IPS-20b (cell line): ENCODE results near the gene PAQR7.

ENCODE experiments used
- H3K27ac ChIP-seq: one replicate; pipeline ENCODE4 v1.5.1; 2013; ENCODE audit warnings: low read length
- H3K27me3 ChIP-seq: 2 replicates; pipeline ENCODE4 v1.6.1; 2013; ENCODE audit warnings: mild to moderate bottlenecking, low read length, inconsistent platforms; ENCODE audit not compliant: insufficient read depth
- H3K36me3 ChIP-seq: 2 replicates; pipeline ENCODE4 v1.6.1; 2013; ENCODE audit warnings: low read depth, mild to moderate bottlenecking, inconsistent platforms, low read length, moderate library complexity; ENCODE audit not compliant: insufficient read depth
- H3K4me1 ChIP-seq: 2 replicates; pipeline ENCODE4 v1.6.1; 2013; ENCODE audit warnings: mild to moderate bottlenecking, control low read depth, inconsistent platforms, low read length, moderate library complexity; ENCODE audit not compliant: insufficient read depth
- H3K4me3 ChIP-seq: 2 replicates; pipeline ENCODE4 v1.5.1; 2013; ENCODE audit warnings: mild to moderate bottlenecking, low read length, inconsistent platforms
- H3K9ac ChIP-seq: 2 replicates; pipeline ENCODE4 v1.6.1; 2013; ENCODE audit warnings: low read depth, mild to moderate bottlenecking, inconsistent platforms, low read length, moderate library complexity
- H3K9me3 ChIP-seq: 2 replicates; pipeline ENCODE4 v1.6.1; 2013; ENCODE audit warnings: mild to moderate bottlenecking, low read depth, low read length, inconsistent platforms; ENCODE audit not compliant: insufficient read depth

The PAQR7 gene

DNA sequence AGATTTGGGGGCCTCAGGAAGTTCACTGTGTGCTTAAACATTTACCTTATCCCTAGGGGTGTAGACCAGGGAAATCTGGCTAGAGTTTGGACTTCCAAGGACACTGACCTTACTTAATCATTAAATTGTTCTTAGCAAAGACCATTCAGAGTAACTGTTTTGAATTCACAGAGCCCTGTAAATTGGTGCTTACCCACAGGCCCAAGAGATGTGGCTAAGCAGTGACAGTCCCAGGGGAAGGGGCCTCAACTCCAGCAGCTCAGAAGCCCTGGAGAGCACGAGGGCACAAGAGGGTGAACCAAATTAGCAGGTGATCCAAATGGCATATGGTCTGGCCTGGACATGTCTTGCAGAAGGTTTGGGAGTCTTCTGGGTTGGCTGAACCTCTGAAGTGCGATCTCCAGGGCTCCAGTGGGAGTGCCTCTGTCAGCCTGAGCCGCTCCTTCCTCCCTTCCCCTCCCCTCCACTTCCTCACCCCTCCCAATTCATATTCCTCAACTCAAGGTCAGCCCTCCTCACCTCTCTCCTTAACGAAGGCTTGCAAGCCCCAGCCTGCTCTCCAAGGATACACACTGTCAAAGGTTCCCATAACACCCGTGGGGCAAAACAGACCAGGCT is 4.3 kb downstream of the PAQR7 start:
- H3K36me3 ChIP-seq: no peaks in the 10 kb centered on the region
- no peak overlapping the region for H3K9ac ChIP-seq
- H3K4me1 ChIP-seq: peaks cover 10% of the 10 kb centered on the region; the same call in 1 of the 2 replicates
- H3K4me3 ChIP-seq: no peak overlapping the region
- H3K27me3 ChIP-seq: peaks cover 11% of the 10 kb centered on the region
- H3K9me3 ChIP-seq: no peaks in the 10 kb centered on the region
- no peak overlapping the region for H3K27ac ChIP-seq

DNA sequence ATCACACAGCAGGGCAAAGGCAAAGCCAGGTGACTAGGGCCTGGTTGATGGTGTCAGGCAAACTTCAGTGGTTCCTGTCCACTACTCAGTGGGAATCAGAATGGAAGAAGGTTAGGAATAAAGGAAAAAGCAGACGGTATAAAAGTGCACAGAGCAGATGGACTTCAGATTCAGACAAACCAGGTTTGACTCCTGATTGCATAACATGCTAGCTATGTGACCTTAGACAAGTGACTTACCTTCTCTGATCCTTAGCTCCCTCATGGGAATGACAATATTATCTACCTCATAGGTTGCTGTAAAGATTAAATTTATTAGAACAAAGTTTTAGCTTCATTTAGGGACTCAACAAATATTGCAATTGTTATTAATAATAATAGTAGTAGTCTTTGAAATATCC is 4.9 kb downstream of the PAQR7 start:
- Histone ChIP-seq H3K9me3 (no peaks in the 10 kb centered on the region), H3K4me1 (peaks cover 10% of the 10 kb centered on the region; the same call in 1 of the 2 replicates)

DNA sequence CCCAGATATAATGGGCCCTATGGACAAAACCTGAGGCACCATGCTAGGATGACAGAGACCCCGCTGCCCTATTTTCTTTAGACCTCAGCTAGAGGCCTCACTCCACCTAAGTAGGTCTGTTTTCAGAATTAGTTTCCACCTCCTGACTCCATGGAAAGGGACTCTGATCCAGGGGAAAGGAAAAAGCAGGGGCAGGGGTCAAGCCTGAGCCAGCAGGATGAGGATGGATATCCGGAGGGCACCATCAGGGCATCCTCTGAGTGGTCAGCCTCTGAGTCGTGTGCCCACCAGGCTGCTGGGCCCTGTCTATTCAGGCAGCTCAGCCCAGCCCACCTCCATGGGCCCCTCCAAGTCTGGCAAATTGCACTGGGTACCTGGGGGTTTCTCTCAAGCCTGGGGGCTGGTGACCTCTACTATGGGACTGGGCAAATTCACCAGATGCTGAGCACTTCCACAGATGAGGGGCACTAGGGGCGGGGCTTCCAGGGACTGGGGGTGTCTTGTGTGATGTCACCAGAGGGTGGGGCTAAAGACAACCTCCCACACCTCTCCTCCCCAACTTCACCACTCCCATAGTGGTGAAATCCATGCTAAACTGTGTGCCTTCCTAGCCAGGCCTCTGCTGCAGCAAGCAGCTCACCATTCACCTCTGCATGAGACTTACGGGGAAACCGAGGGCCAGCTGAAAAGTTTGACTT is 5.5 kb downstream of the PAQR7 start:
- Histone ChIP-seq H3K9ac (no peak overlapping the region), H3K9me3 (no peaks in the 10 kb centered on the region), H3K4me1 (peaks cover 10% of the 10 kb centered on the region; the same call in 1 of the 2 replicates), H3K4me3 (no peak overlapping the region), H3K36me3 (no peaks in the 10 kb centered on the region), H3K27me3 (peaks cover 9% of the 10 kb centered on the region), H3K27ac (no peak overlapping the region)

More for the DNA sequence above, 4.9 kb downstream of the PAQR7 start:
- no peaks in the 10 kb centered on the region for H3K36me3 ChIP-seq
- H3K9ac ChIP-seq: no peak overlapping the region
- H3K27ac ChIP-seq: no peak overlapping the region
- no peak overlapping the region for H3K4me3 ChIP-seq
- peaks cover 9% of the 10 kb centered on the region for H3K27me3 ChIP-seq

DNA sequence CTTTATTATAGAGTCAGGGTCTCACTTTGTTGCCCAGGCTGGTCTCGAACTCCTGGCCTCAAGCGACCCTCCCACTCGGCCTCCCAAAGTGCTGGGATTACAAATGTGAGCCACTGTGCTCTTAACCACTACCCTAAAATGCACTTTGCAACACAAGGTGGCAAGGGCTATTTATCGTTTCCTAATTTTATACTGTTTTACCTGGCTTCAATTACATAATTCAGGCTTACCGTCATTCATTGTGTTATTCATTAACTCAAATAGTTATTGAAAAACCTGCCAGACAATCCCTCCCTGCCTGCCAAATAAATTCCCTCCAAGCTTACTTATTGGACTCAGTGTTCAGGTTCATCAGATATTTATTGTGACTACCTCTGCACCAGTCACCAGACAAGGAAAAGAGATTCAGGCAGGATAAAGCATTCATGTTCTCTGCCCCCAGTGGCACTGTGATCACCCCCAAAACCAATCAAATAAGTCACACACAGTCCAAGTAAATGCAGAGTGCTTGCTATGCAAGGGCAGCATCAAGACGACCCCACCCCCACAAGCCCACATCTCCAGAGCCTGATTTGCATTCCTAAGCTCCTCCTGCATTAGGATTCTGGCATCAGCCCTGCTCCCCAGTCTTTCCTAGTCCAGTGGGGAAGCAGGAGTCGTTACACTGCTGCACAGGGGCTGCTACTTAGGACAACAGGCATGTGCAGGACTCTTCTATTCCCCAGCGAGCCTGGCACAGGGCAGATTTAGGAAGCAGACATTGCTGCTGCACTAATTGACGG is 8.1 kb downstream of the PAQR7 start:
- Histone ChIP-seq H3K27me3 (no peaks in the 10 kb centered on the region), H3K4me3 (no peak overlapping the region), H3K36me3 (no peaks in the 10 kb centered on the region), H3K9ac (no peak overlapping the region), H3K27ac (no peak overlapping the region), H3K4me1 (peaks cover 10% of the 10 kb centered on the region; the same call in 1 of the 2 replicates), H3K9me3 (no peaks in the 10 kb centered on the region)

DNA sequence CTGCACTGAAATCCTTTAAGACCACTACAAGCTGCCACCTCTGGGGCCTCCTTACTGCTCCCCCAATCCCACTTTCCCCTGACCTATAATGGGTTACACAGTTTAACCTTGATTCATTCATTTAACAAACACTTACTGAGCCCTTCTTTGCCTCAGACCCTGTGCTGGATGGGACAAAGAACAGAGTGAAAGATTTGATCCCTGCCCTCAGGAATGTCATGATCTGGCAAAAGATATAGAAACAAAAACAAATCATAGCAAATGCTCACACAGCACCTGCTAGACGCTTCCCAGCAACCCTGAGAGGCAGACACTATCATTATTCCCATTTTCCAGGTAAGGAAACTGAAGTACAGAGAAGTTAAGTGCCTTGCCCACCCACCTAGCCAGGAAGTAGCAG is 9.2 kb downstream of the PAQR7 start:
- H3K36me3 ChIP-seq: no peaks in the 10 kb centered on the region
- no peak overlapping the region for H3K4me3 ChIP-seq
- peaks cover 10% of the 10 kb centered on the region; the same call in 1 of the 2 replicates for H3K4me1 ChIP-seq
- H3K9ac ChIP-seq: no peak overlapping the region
- no peaks in the 10 kb centered on the region for H3K9me3 ChIP-seq
- no peaks in the 10 kb centered on the region for H3K27me3 ChIP-seq
- H3K27ac ChIP-seq: no peak overlapping the region

- Histone ChIP-seq H3K4me3 (no peak overlapping the region), H3K36me3 (no peaks in the 10 kb centered on the region), H3K9me3 (no peaks in the 10 kb centered on the region), H3K27ac (no peak overlapping the region), H3K9ac (no peak overlapping the region), H3K27me3 (no peaks in the 10 kb centered on the region), H3K4me1 (peaks cover 10% of the 10 kb centered on the region; the same call in 1 of the 2 replicates)
Measured at GRCh38 chr1:25864434-25864833, 11.1 kb downstream of the PAQR7 start.

- no peak overlapping the region for H3K27ac ChIP-seq
- no peaks in the 10 kb centered on the region for H3K36me3 ChIP-seq
- H3K9me3 ChIP-seq: no peaks in the 10 kb centered on the region
- H3K4me1 ChIP-seq: peaks cover 10% of the 10 kb centered on the region; the same call in 1 of the 2 replicates
- H3K4me3 ChIP-seq: no peak overlapping the region
- H3K27me3 ChIP-seq: no peaks in the 10 kb centered on the region
- no peak overlapping the region for H3K9ac ChIP-seq
Measured at GRCh38 chr1:25863486-25864262, 11.8 kb downstream of the PAQR7 start.

GRCh38 chr1:25862785-25863485 is 12.6 kb downstream of the PAQR7 start:
- no peaks in the 10 kb centered on the region for H3K36me3 ChIP-seq
- no peaks in the 10 kb centered on the region for H3K27me3 ChIP-seq
- H3K9me3 ChIP-seq: no peaks in the 10 kb centered on the region
- H3K27ac ChIP-seq: no peak overlapping the region
- no peak overlapping the region for H3K4me3 ChIP-seq
- H3K4me1 ChIP-seq: peaks cover 8% of the 10 kb centered on the region; the same call in 1 of the 2 replicates
- H3K9ac ChIP-seq: no peak overlapping the region

DNA sequence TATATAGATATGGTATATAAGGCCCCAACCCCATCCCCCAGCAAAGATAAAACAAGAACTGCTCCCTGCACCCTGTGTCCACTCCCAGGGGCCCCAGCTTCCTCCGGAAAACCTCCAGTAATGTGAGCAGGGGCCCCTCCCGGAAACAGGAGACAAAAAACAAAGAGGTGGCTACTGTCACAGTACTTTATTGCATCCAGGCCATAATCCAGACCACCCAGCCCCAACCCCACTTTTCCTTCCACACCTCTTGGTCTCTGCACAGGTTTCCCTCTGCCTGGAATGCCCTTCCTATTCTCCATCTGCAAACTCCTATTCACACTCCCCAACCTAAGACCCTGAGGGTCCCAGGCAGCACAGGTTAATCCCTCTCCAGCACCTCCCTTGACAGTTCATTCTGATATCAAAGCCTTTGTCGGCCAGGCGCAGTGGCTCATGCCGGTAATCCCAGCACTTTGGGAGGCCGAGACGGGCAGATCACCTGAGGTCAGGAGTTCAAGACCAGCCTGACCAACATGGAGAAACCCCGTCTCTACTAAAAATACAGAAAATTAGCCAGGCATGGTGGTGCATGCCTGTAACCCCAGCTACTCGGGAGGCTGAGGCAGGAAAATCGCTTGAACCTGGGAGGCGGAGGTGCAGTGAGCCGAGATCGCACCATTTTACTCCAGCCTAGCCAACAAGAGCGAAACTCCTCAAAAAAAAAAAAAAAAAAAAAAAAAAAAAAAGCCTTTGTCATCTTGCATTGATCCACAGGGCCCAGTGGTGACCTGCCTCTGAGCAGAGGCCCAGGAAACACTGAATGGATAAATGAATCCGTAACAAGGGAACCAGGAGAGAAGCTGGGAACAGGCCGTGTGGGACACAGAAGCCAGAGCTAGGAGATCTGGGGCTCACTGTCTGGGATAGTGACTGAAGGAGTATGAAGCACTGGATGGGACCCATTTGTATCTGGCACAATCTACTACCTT is 13.9 kb downstream of the PAQR7 start:
- Histone ChIP-seq H3K9ac (no peak overlapping the region), H3K9me3 (no peaks in the 10 kb centered on the region), H3K4me1 (no peaks in the 10 kb centered on the region), H3K4me3 (no peak overlapping the region), H3K27ac (no peak overlapping the region), H3K27me3 (no peaks in the 10 kb centered on the region), H3K36me3 (no peaks in the 10 kb centered on the region)
